HG02798 (cell line): Measurements from ENCODE around the gene CSPG4.
"Not testable (repeated sequence)": the region's sequence is repeated elsewhere in the genome, so short reads cannot be mapped to it uniquely, and the experiment has no call there.

Experiments
- ATAC-seq: cut with Tn5 transposase; IDR thresholded peaks from one replicate; pipeline ENCODE4 v1.9.1; 2021; ENCODE audit warnings: mild to moderate bottlenecking; ENCODE audit not compliant: unreplicated experiment, poor library complexity

Gene CSPG4

DNA sequence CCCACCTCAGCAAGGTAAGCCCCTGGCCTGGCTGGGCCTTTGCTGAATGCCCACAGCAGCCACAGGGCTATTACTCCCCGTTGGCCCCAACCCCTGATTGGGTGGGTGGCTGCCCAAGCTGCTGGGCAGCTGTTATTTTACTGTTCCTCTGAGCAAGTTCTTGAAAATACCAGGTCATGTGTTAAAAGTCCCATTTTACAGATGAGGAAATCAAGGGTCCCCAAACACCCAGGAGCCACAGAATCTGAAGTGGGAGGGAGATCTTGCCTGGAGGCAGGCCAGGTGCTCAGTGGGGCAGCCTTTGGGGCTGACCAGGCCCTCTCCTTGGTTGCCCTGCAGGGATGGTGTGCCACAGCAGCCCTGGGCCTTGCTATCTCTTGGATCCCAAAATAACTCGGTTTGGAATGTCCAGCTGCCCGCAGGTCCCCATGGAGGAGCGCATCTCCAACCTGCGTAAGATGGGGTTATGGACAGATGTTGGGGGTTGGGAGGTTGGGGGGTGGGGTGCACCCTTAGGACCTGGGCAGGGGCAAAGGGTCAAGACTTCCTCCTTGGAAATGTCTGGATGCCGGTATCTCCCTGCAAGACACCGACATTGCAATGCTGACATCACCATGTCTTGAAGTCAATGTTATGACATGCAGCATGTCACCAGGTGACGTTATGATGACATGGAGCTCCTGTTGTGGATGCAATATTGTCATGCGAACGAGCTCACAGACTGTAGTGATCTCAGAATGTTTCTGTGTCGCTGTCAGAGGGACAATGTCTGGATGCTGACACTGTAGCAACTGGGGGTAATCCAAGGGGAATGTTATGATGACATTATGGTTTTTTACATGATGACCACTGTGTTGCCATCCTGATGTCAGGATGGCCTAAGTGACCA is 13.3 kb upstream of the CSPG4 start:
- ATAC-seq = no peak

- no peak for ATAC-seq
These were observed 12.5 kb upstream of the CSPG4 start for GRCh38 chr15:75725006-75725718.

GRCh38 chr15:75723847-75724660 is 11.4 kb upstream of the CSPG4 start:
- ATAC-seq = peak; percentile 62

GRCh38 chr15:75723171-75723846 is 10.7 kb upstream of the CSPG4 start:
- ATAC-seq = peak; percentile 2

DNA sequence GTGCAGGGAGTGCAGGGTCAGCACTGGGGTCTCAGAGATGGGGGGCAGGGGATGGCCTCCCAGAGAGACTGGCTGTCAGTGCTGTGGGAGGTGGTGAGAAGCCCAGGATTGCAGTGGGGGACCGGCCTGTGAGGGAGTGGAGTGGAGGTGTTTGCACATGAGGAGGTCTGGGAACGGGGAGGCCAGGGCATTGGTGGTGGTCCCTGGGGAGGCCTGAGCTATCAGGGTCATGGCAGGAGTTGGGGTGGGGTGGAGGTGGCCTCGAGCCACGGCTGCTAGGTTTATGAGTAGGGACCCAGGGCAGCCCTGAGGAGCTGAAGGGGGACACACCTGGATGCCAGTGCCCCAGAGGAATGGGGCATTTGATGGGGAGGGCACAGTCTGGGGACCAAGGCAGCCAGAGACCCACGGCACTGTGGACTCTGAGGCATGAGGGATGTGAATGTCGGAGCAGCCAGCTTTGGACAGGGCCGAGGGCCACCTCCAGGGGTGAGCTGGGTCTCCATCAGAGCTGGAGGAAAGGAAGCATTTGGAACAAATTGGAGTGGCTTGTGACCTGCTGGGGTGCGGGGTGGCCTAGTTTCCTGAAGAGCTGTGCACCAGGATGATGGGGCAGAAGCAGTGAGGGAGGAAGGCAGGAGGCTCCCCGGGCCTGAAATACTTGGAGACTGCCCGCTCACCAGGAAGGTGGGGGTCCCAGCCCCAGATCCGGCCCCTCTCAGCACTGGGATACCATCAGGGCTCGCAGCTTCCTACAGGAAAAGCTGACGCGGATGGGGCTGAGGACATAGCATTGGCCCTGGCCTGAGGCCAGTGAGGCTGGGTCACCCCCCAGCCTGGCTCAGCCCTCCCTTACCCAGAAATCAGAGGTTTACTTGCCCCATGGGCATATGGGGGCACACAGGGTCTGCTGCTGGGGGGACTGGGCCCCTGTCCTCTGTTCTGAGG is 9.5 kb upstream of the CSPG4 start:
- no peak for ATAC-seq

GRCh38 chr15:75721480-75721922 is 8.9 kb upstream of the CSPG4 start:
- no peak for ATAC-seq

DNA sequence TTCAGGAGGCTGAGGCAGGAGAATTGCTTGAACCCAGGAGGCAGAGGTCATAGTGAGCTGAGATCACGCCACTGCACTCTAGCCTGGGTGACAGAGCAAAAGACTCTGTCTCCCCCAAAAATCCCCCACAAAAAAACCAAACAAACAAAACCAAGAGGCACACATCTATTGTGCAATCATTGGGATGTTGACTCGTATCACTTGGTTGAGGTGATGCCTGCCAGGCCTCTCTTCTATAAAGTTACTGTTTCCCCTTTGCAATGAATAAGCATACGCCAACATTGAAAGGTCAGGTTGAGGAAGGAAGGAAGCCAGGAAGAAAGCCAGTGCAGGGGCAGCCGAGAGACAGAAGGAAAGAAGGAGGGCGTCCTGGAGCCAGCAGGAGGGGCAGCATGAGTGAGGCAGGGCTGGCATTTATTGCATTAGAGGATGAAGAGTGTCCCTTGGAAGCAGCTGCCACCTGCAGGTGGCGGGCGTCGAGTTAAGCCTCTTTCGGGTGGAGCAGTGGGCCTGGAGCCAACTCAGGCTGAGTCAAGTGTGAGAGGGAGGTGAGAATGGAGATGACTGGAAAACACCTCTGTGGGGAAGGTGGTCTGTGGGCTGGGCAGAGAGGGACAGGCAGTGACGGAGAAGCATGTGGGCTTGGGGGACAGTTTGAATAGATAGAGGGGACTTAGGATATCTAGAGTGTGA is 8.3 kb upstream of the CSPG4 start:
- ATAC-seq = no peak

DNA sequence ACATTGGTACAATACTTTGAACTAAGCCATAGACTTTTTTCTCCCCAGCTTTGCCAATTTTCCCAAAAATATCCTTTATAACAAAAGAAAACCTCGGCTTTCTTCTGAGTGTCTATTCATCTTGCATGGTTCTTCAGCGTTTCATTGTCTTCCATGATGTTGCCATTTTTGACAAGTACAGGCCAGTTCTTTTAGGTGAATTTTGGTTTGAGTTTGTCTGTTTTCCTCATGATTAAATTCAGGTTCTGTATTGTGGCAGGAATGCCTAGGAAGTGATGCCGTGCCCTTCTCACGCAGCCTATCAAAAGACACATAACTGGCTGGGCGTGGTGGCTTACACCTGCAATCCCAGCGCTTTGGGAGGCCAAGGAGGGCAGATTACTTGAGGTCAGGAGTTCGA is 7.6 kb upstream of the CSPG4 start:
- no peak for ATAC-seq

DNA sequence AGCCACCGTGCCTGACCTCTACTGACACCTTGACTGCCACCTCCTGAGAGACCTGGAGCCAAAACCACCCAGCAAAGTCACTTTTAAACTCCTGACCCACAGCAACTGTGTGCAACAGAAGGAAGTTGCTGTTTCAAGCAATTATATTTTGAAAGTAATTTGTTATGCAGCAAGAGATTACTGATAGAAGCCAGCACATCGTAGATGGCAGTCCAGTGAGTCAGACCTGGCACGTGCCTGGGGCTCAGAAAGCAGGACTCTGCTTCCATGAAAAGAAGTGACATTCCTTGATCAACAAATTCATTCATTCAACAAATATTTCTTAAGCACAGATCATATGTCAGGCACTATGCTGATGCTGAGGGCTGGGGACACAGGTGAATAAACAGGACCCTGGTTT is 5.7 kb upstream of the CSPG4 start:
- ATAC-seq = no peak

DNA sequence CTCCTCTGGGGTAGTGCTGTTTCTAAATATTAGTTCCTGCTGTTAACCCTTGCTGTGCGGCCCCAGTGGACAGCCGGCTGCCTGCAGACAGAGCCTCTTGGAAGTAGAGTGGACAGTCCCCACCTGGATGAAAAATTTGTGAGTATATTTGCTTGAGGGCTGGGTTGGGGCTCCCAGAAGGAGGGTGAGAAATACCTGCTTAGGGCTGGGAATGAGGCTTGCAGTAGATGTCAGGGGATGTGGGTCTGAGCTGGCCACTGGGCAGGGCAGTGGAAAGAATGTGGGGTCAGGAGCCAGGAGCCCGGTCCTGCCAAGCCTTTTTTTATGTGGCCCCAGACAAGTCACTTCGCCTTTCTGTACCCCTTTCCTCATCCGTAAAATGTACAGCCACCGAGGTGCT is 4.4 kb upstream of the CSPG4 start:
- ATAC-seq = not testable (repeated sequence)

DNA sequence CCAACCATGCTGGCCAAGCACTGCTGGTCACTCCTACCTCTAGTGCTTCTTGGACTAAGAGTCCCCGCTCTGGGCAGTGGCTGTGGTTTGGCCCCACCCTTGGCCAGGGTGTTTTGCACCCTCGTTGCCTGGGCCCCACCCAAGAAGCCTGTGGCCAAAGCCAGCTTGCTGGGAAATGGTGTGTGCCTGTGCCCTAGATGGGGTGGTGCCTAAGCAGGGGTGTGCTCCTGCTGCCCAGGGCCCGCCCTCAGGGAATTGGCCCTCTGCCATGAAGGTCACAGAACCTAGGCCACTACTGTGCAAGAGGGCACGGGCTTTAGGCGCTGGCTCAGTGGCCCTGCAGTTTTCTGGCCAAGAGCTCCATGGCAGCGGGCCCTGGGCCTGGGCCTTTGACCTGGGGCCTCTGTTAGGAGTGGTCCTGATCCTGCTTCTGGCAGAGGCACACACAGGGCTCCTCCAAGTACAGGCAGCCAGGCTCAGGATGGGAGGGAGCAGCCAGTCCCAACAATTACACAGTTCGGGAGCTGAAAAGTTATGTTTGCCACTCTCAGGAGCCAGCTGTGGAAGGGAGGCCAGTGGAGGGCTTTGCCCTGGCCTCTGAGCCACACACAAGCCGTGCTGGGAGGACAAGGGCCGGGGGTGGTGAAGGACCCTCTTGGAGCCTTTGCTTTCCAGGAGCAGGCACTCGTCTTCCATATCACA is 3.8 kb upstream of the CSPG4 start:
- not testable (repeated sequence) for ATAC-seq

GRCh38 chr15:75715312-75715832 is 2.7 kb upstream of the CSPG4 start:
- not testable (repeated sequence) for ATAC-seq

DNA sequence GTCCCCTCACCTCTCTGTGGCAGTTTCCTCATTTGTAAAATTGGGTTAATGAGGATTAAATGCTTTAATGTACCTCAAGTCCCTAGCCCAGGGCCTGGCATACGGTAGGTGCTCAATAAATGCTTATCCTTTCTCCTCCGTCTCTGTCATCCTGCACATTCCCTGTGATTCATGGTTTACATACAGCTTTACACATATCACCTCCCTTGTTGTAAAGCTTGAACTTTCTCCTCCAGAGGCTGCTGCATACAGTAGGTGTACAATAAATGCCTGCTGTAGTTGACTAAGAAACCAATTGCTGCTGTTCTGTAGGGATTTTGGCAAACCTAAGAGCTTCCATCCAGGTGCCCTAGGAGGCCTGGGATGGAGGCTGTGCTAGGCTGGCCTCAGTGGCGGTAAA is 1.5 kb upstream of the CSPG4 start:
- no peak for ATAC-seq

DNA sequence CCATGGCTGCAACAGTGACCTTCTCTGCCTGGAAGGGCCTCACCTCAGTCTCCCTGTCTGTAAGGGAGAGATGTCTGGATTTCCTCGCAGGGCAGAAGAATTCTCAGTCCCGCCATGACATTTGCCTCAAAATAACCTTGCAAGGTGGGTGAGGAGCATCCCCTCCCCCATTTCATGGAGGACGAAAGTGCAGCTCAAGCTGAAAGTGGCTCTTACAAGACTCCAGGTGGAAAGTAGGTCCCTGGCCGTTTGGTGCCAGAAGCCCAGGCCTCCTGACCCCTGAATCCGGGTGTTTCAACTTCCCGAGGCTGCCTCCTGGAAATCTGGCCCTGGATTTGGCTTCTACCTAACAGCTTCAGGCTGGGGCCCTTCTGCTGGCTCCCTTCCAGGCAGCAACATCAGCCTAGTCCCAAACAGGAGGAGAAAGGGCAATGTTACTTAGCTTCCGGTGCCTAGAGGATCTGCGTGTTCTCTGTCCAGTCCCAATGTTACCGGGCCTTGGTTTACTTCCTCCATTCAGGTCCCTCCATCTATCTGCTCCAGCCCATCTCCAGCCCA is 769 bp upstream of the CSPG4 start:
- no peak for ATAC-seq

DNA sequence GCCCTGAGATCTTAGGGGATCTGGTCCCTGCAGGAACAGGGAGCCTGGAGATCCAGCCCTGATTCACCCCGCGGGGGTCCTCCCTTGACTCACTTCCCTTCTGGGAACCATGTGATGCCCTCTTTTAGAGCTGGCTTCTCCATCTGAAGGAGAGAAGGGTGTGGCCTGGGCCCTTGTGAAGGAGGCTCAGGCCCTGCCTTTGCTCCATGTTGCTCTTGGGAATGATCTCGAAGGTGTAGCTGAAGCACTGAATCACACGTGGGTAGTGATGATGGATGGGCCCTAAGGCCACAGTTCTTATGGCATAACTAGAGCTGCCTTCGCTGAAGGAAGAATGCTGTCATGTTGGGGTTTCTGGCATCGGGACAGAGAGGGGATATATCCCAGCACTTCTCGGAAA is 1.2 kb downstream of the CSPG4 start:
- not testable (repeated sequence) for ATAC-seq

- not testable (repeated sequence) for ATAC-seq
These were observed 1.8 kb downstream of the CSPG4 start for GRCh38 chr15:75710874-75711273.

- not testable (repeated sequence) for ATAC-seq
These were observed 3.2 kb downstream of the CSPG4 start for GRCh38 chr15:75709458-75709857.

DNA sequence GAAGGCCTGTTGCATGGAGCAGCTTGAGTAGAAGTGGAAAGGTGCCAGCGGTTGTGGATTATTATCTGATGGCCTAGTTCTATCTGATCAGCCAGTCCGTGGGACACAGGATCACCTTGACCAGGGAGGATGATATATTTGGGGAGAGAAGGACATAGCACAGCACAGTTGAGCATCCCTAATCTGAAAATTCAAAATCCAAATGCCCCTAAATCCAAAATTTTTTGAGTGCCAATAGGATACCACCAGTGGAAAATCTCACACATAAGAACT is 6.0 kb downstream of the CSPG4 start:
- ATAC-seq = no peak
